Upper lobe of left lung (tissue), 6 donors: ENCODE results near the gene POLR2M. TPM values are rescaled to one million over a fixed set of nuclear protein-coding genes. Genes with fewer than 3 reads are reported as not detected.

Experiments
- ATAC-seq, 2 donors: fragments of 200-7000 bp; cut with Tn5 transposase; one replicate each; pipeline ENCODE4 v1.9.1; 2022; ENCODE audit warnings: mild to moderate bottlenecking in 2 of 2, moderate library complexity in 2 of 2; ENCODE audit not compliant: low FRiP score in 2 of 2
- DNase-seq, 2 donors: peaks; one replicate each; pipeline ENCODE4 v3.0.0-alpha.2; 2019 to 2020
- H3K27ac ChIP-seq, 4 donors: fragments of 200-600 bp; sonication (generic); one replicate each; pipeline ENCODE4 v1.5.1; 2016 to 2019
- H3K27me3 ChIP-seq, 4 donors: fragments of 200-600 bp; sonication (generic); one replicate each; pipeline ENCODE4 v1.5.1; 2017 to 2019
- H3K36me3 ChIP-seq, 4 donors: fragments of 200-600 bp; sonication (generic); one replicate each; pipeline ENCODE4 v1.5.1; 2016 to 2019
- H3K4me1 ChIP-seq, 4 donors: fragments of 200-600 bp; sonication (generic); one replicate each; pipeline ENCODE4 v1.5.1; 2018 to 2019
- H3K4me3 ChIP-seq, 4 donors: fragments of 200-600 bp; sonication (generic); one replicate each; pipeline ENCODE4 v1.5.1; 2017 to 2019; ENCODE audit warnings: mild to moderate bottlenecking in 2 of 4, moderate library complexity in 1 of 4
- H3K9me3 ChIP-seq, 4 donors: fragments of 200-600 bp; sonication (generic); one replicate each; pipeline ENCODE4 v1.5.1; 2018 to 2019
- CTCF ChIP-seq, 6 experiments: fragments of 450-650 bp in 4 of 6; fragments of 200-600 bp in 2 of 6; sonication (generic) in 2 of 6; IDR thresholded peaks; one replicate each; pipeline ENCODE4 v1.5.1; 2016 to 2019; ENCODE audit warnings: antibody characterized with exemption in 6 of 6
- EP300 ChIP-seq, 4 donors: sonication (generic); formaldehyde crosslinking; IDR thresholded peaks; one replicate each; pipeline ENCODE4 v1.5.1; 2017; ENCODE audit warnings: antibody characterized with exemption in 4 of 4, control low read depth in 2 of 4
- POLR2A ChIP-seq, 4 donors: fragments of 450-650 bp; IDR thresholded peaks; one replicate each; pipeline ENCODE4 v1.5.1; 2016 to 2017; ENCODE audit warnings: antibody characterized with exemption in 4 of 4, mild to moderate bottlenecking in 2 of 4
- POLR2AphosphoS5 ChIP-seq, 2 donors: sonication (generic); formaldehyde crosslinking; IDR thresholded peaks; one replicate each; pipeline ENCODE4 v1.5.1; 2017; ENCODE audit warnings: antibody characterized with exemption in 2 of 2
- WGBS, 2 donors: methylation state at CpG; one replicate each; pipeline ENCODE4 v1.1.5; 2017 to 2018; 5-methylcytosine and 5-hydroxymethylcytosine counted together
- total RNA-seq, 6 donors: library from RNA; depleted of rRNA in 4 of 6; stranded (reverse); fragments of >200 nt in 4 of 6; gene quantifications; one replicate each; pipeline versions ENCODE4 v1.1.0 to v1.2.1, GENCODE V29; 2016 to 2021
- donor health status: DM: no; HTN: no; CAD: no; lungs with moderate emphysema.
- donor health status: DM: no; HTN: yes; CAD: no; lungs with severe emphysema.

Gene POLR2M
- total RNA-seq, 6 donors from 2014 or later, result 40.2 to 553 (median 73.4) TPM

- TF ChIP-seq EP300 (IDR thresholded peaks at IDR 0.05), result no peak
- no peak for TF ChIP-seq POLR2AphosphoS5 (IDR thresholded peaks at IDR 0.05)
- no peak for TF ChIP-seq POLR2A (IDR thresholded peaks at IDR 0.05)
- no peak for TF ChIP-seq CTCF (IDR thresholded peaks at IDR 0.05)
- H3K27ac ChIP-seq, result no peak overlapping the region
- no peaks in the 10 kb centered on the region for H3K27me3 ChIP-seq
- H3K9me3 ChIP-seq, result no peaks in the 10 kb centered on the region
- no peak for ATAC-seq
- DNase-seq, result peak in 1 of 2 donors; percentile 7
- 83 to 94% methylated on average over 5 to 6 of the region's 6 CpGs for WGBS, 2 donors
- H3K4me3 ChIP-seq, result no peak overlapping the region
- H3K36me3 ChIP-seq, result no peaks in the 10 kb centered on the region
- H3K4me1 ChIP-seq, result peaks cover 0 to 5% (median 0%) of the 10 kb centered on the region in 4 donors
These were observed 16.1 kb upstream of the POLR2M start for GRCh38 chr15:57690341-57690966.

- Histone ChIP-seq H3K4me1 (peaks cover 0 to 5% (median 0%) of the 10 kb centered on the region in 4 donors), H3K9me3 (no peaks in the 10 kb centered on the region), H3K36me3 (no peaks in the 10 kb centered on the region), H3K27me3 (no peaks in the 10 kb centered on the region), H3K4me3 (no peak overlapping the region), H3K27ac (no peak overlapping the region)
- 29 to 41% methylated on average over 1 of the region's 1 CpG for WGBS, 2 donors
- DNase-seq (no peak), ATAC-seq (no peak)
- TF ChIP-seq CTCF (IDR thresholded peaks at IDR 0.05), result no peak
- no peak for TF ChIP-seq POLR2A (IDR thresholded peaks at IDR 0.05)
- TF ChIP-seq POLR2AphosphoS5 (IDR thresholded peaks at IDR 0.05), result no peak
- TF ChIP-seq EP300 (IDR thresholded peaks at IDR 0.05), result no peak
These were observed 15.4 kb upstream of the POLR2M start for GRCh38 chr15:57691082-57691481.

- 63 to 68% methylated on average over 1 of the region's 1 CpG for WGBS, 2 donors
These were observed 13.8 kb upstream of the POLR2M start for GRCh38 chr15:57692709-57693108.

DNA sequence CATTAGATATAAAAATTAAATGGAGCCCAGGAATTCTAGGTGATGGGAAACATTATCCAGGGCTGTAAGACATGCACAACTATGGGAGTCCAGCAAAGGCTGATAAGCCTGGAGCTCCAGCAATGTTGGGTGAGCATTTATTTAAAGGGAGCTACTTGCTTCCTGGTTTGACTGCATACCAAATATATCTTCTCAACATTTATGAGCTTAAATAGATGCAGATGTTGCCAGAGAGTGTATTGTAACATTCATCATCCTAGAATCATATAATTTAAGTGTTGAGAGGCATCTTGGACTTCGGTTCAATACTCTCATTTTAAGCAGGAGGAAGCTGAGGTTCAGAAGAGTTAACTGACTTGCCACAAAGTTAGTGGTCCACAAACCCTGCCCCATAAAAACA is 12.2 kb upstream of the POLR2M start:
- WGBS, 2 donors, result 80 to 83% methylated on average over 1 of the region's 1 CpG
- no peak overlapping the region for H3K27ac ChIP-seq
- no peaks in the 10 kb centered on the region for H3K27me3 ChIP-seq
- TF ChIP-seq CTCF (IDR thresholded peaks at IDR 0.05) (no peak), POLR2AphosphoS5 (IDR thresholded peaks at IDR 0.05) (no peak), EP300 (IDR thresholded peaks at IDR 0.05) (no peak), POLR2A (IDR thresholded peaks at IDR 0.05) (no peak)
- no peaks in the 10 kb centered on the region for H3K36me3 ChIP-seq
- no peak overlapping the region for H3K4me3 ChIP-seq
- peaks cover 0 to 5% (median 0%) of the 10 kb centered on the region in 4 donors for H3K4me1 ChIP-seq
- ATAC-seq (no peak), DNase-seq (no peak)
- no peaks in the 10 kb centered on the region for H3K9me3 ChIP-seq

More at GRCh38 chr15:57692709-57693108, 13.8 kb upstream of the POLR2M start:
- Histone ChIP-seq H3K4me1 (peaks cover 0 to 5% (median 0%) of the 10 kb centered on the region in 4 donors), H3K9me3 (no peaks in the 10 kb centered on the region), H3K27me3 (no peaks in the 10 kb centered on the region), H3K4me3 (no peak overlapping the region), H3K27ac (no peak overlapping the region), H3K36me3 (no peaks in the 10 kb centered on the region)
- TF ChIP-seq EP300 (IDR thresholded peaks at IDR 0.05) (no peak), POLR2AphosphoS5 (IDR thresholded peaks at IDR 0.05) (no peak), POLR2A (IDR thresholded peaks at IDR 0.05) (no peak), CTCF (IDR thresholded peaks at IDR 0.05) (no peak)
- ATAC-seq (no peak), DNase-seq (no peak)

DNA sequence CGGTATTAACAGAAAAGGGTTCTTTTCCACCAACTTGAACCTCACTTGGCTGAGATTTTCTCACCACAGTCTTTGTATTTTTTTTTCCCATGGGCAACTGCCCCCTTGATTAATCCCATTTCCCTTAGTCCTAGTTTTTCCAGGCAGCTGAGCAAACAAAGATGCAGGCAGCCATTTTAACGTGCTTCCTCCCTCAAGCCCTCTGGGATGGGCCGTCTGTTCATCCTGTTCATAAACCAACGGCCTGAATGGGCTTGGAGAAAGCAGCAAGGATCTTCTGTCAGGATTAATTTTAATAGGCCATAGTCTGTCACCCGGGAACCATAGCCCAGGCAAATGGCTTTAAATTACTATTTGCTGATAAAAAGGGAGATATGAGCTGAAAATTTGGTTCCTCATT is 10.4 kb upstream of the POLR2M start:
- H3K9me3 ChIP-seq, result no peaks in the 10 kb centered on the region
- 79 to 85% methylated on average over 5 of the region's 5 CpGs for whole genome bisulfite sequencing, 2 donors

More for the DNA sequence above, 10.4 kb upstream of the POLR2M start:
- Histone ChIP-seq H3K27ac (no peak overlapping the region), H3K36me3 (no peaks in the 10 kb centered on the region), H3K27me3 (no peaks in the 10 kb centered on the region), H3K4me3 (no peak overlapping the region), H3K4me1 (peaks cover 0 to 5% (median 0%) of the 10 kb centered on the region in 4 donors)
- DNase-seq, result no peak
- TF ChIP-seq EP300 (IDR thresholded peaks at IDR 0.05), result no peak
- no peak for TF ChIP-seq POLR2A (IDR thresholded peaks at IDR 0.05)
- no peak for TF ChIP-seq CTCF (IDR thresholded peaks at IDR 0.05)
- no peak for TF ChIP-seq POLR2AphosphoS5 (IDR thresholded peaks at IDR 0.05)
- ATAC-seq, result no peak
